ENCODE measurements around the gene MALRD1. TPM values are rescaled to one million over a fixed set of nuclear protein-coding genes. Genes with fewer than 3 reads are reported as not detected.
"Not testable (repeated sequence)": the region's sequence is repeated elsewhere in the genome, so short reads cannot be mapped to it uniquely, and the experiment has no call there.

The MALRD1 gene
- total and polyA plus RNA-seq, 7 donors: 0.34 to 4.7 (median 2.1) TPM; not detected in 2

GRCh38 chr10:19505320-19506312 lies 457.0 kb downstream of the MALRD1 start:
- Histone ChIP-seq H3K36me3 (no peaks in the 10 kb centered on the region), H3K27me3 (no peaks in the 10 kb centered on the region), H3K9me3 (no peaks in the 10 kb centered on the region), H3K27ac (no peak overlapping the region), H3K4me1 (no peaks in the 10 kb centered on the region), H3K4me3 (no peak overlapping the region)
- intact Hi-C loops (cut with DNase I): no loop called here
- no peak for DNase-seq
- TF ChIP-seq EP300 (IDR thresholded peaks at IDR 0.05) (no peak), CTCF (IDR thresholded peaks at IDR 0.05) (no peak), POLR2AphosphoS5 (IDR thresholded peaks at IDR 0.05) (no peak), POLR2A (IDR thresholded peaks at IDR 0.05) (no peak)
- 88 to 92% methylated on average over 6 of the region's 6 CpGs for WGBS, 2 donors

- DNase-seq; intact Hi-C loops (cut with DNase I); H3K9me3 ChIP-seq; H3K4me3 ChIP-seq; H3K36me3 ChIP-seq; H3K27ac ChIP-seq; H3K4me1 ChIP-seq; H3K27me3 ChIP-seq: not testable (repeated sequence)
- WGBS, 2 donors: 34 to 49% methylated on average over 8 of the region's 8 CpGs
Observed at GRCh38 chr10:19510005-19510732, 461.6 kb downstream of the MALRD1 start.

- no peak for DNase-seq
- Histone ChIP-seq H3K9me3 (peaks cover 0 to 3% (median 0%) of the 10 kb centered on the region in 4 donors), H3K4me1 (no peaks in the 10 kb centered on the region), H3K4me3 (no peak overlapping the region), H3K36me3 (no peaks in the 10 kb centered on the region), H3K27me3 (no peaks in the 10 kb centered on the region), H3K27ac (no peak overlapping the region)
- TF ChIP-seq POLR2AphosphoS5 (IDR thresholded peaks at IDR 0.05) (no peak), CTCF (IDR thresholded peaks at IDR 0.05) (no peak), POLR2A (IDR thresholded peaks at IDR 0.05) (no peak), EP300 (IDR thresholded peaks at IDR 0.05) (no peak)
- intact Hi-C loops (cut with DNase I): no loop called here
Observed at GRCh38 chr10:19518109-19518508, 469.5 kb downstream of the MALRD1 start.

- intact Hi-C loops (cut with DNase I): no loop called here
- H3K9me3 ChIP-seq: peaks cover 0 to 3% (median 0%) of the 10 kb centered on the region in 4 donors
- no peak overlapping the region for H3K4me3 ChIP-seq
- WGBS, 2 donors: 86 to 89% methylated on average over 1 of the region's 1 CpG
- H3K27ac ChIP-seq: no peak overlapping the region
- no peaks in the 10 kb centered on the region for H3K36me3 ChIP-seq
- no peaks in the 10 kb centered on the region for H3K4me1 ChIP-seq
- TF ChIP-seq CTCF (IDR thresholded peaks at IDR 0.05) (no peak), POLR2A (IDR thresholded peaks at IDR 0.05) (no peak), EP300 (IDR thresholded peaks at IDR 0.05) (no peak), POLR2AphosphoS5 (IDR thresholded peaks at IDR 0.05) (no peak)
- H3K27me3 ChIP-seq: no peaks in the 10 kb centered on the region
- no peak for DNase-seq
Observed at GRCh38 chr10:19518632-19519031, 470.0 kb downstream of the MALRD1 start.

GRCh38 chr10:19531324-19531723 lies 482.7 kb downstream of the MALRD1 start:
- Histone ChIP-seq H3K36me3 (no peaks in the 10 kb centered on the region), H3K27me3 (no peaks in the 10 kb centered on the region), H3K27ac (no peak overlapping the region), H3K9me3 (no peaks in the 10 kb centered on the region), H3K4me1 (no peaks in the 10 kb centered on the region), H3K4me3 (no peak overlapping the region)
- no peak for TF ChIP-seq POLR2A (IDR thresholded peaks at IDR 0.05)
- TF ChIP-seq EP300 (IDR thresholded peaks at IDR 0.05): no peak
- TF ChIP-seq POLR2AphosphoS5 (IDR thresholded peaks at IDR 0.05): no peak
- no peak for DNase-seq
- intact Hi-C loops (cut with DNase I): no loop called here
- 45 to 56% methylated on average over 3 of the region's 3 CpGs for WGBS, 2 donors

Measured in sigmoid colon (tissue), 7 donors.